Measurements from ENCODE around the gene LACTBL1. TPM values are rescaled to one million over a fixed set of nuclear protein-coding genes. Genes with fewer than 3 reads are reported as not detected.

The LACTBL1 gene
- total RNA-seq, 1 donor from 2014 or later = not detected

GRCh38 chr1:22903113-22903512, 69.6 kb downstream of the LACTBL1 start:
- ATAC-seq (ENCODE audit: low read depth) (no peak), DNase-seq (no peak)
- Mint-ChIP-seq H3K27ac (no peak overlapping the region), H3K36me3 (ENCODE audit: low read depth) (no peaks in the 10 kb centered on the region), H3K4me3 (no peak overlapping the region), H3K4me1 (no peaks in the 10 kb centered on the region), H3K27me3 (peaks cover 3% of the 10 kb centered on the region), H3K9me3 (no peaks in the 10 kb centered on the region)
- TF ChIP-seq, protein P1, sequence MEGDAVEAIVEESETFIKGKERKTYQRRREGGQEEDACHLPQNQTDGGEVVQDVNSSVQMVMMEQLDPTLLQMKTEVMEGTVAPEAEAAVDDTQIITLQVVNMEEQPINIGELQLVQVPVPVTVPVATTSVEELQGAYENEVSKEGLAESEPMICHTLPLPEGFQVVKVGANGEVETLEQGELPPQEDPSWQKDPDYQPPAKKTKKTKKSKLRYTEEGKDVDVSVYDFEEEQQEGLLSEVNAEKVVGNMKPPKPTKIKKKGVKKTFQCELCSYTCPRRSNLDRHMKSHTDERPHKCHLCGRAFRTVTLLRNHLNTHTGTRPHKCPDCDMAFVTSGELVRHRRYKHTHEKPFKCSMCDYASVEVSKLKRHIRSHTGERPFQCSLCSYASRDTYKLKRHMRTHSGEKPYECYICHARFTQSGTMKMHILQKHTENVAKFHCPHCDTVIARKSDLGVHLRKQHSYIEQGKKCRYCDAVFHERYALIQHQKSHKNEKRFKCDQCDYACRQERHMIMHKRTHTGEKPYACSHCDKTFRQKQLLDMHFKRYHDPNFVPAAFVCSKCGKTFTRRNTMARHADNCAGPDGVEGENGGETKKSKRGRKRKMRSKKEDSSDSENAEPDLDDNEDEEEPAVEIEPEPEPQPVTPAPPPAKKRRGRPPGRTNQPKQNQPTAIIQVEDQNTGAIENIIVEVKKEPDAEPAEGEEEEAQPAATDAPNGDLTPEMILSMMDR (IDR thresholded peaks at IDR 0.05) = no peak
- intact Hi-C loops (cut with micrococcal nuclease) = no loop called here
- CTCF ChIA-PET = no interaction called here
- POLR2A ChIA-PET = no interaction called here

Other genes with a start within 250 kb of the LACTBL1 start
- gene TEX46, start 43.0 kb upstream of the LACTBL1 start, total RNA-seq = not detected in 2 replicates
- gene KDM1A, start 46.6 kb upstream of the LACTBL1 start, total RNA-seq = 40.7 and 41.5 TPM in 2 replicates
- 10.8 and 13.0 TPM in 2 replicates for gene LUZP1, start 196.0 kb upstream of the LACTBL1 start, total RNA-seq
- gene HTR1D, start 244.6 kb upstream of the LACTBL1 start, total RNA-seq = not detected in 2 replicates

Measured in activated B cell treated with CpG ODN at 0.5 μM for 24 hours (primary cell).